ENCODE results near the gene VAC14. TPM values are rescaled to one million over a fixed set of nuclear protein-coding genes. Genes with fewer than 3 reads are reported as not detected.

The VAC14 gene
- polyA plus RNA-seq, 6 donors from 2014 or later: 29.3 to 64.6 (median 38.7) TPM

GRCh38 chr16:70706948-70707465 is 94.0 kb downstream of the VAC14 start:
- Mint-ChIP-seq H3K27ac (no peak overlapping the region), H3K36me3 (no peaks in the 10 kb centered on the region), H3K4me1 (no peaks in the 10 kb centered on the region), H3K27me3 (no peaks in the 10 kb centered on the region), H3K4me3 (no peak overlapping the region), H3K9me3 (no peaks in the 10 kb centered on the region)
- DNase-seq (no peak), ATAC-seq (ENCODE audit: low read depth in 2 of 2) (no peak)

GRCh38 chr16:70705056-70705455 is 95.9 kb downstream of the VAC14 start:
- peaks cover 0 to 5% (median 0%) of the 10 kb centered on the region in 3 donors for H3K4me1 Mint-ChIP-seq
- H3K36me3 Mint-ChIP-seq: no peaks in the 10 kb centered on the region
- no peaks in the 10 kb centered on the region for H3K9me3 Mint-ChIP-seq
- peak overlapping the region in 1 of 6 donors; percentile 5 for H3K27ac Mint-ChIP-seq
- no peak for DNase-seq
- no peak overlapping the region for H3K4me3 Mint-ChIP-seq
- ATAC-seq (ENCODE audit: low read depth in 2 of 2): no peak
- no peaks in the 10 kb centered on the region for H3K27me3 Mint-ChIP-seq

- Mint-ChIP-seq H3K36me3 (no peaks in the 10 kb centered on the region), H3K4me3 (no peak overlapping the region), H3K9me3 (no peaks in the 10 kb centered on the region), H3K27ac (peak overlapping the region in 1 of 6 donors; percentile 5), H3K4me1 (peaks cover 0 to 5% (median 0%) of the 10 kb centered on the region in 3 donors), H3K27me3 (no peaks in the 10 kb centered on the region)
- ATAC-seq (ENCODE audit: low read depth in 2 of 2) (no peak), DNase-seq (no peak)
These were observed 96.4 kb downstream of the VAC14 start for GRCh38 chr16:70704586-70704985.

GRCh38 chr16:70703835-70704381 is 97.0 kb downstream of the VAC14 start:
- peaks cover 0 to 5% (median 0%) of the 10 kb centered on the region in 3 donors for H3K4me1 Mint-ChIP-seq
- H3K27ac Mint-ChIP-seq: peak overlapping the region in 1 of 6 donors; percentile 16
- peaks cover 0 to 6% of the 10 kb centered on the region in 2 donors for H3K36me3 Mint-ChIP-seq

GRCh38 chr16:70703041-70703834 is 97.7 kb downstream of the VAC14 start:
- Mint-ChIP-seq H3K36me3 (peaks cover 0 to 6% of the 10 kb centered on the region in 2 donors), H3K4me1 (peaks cover 0 to 5% (median 0%) of the 10 kb centered on the region in 3 donors), H3K27me3 (no peaks in the 10 kb centered on the region), H3K27ac (peak overlapping the region in 1 of 6 donors; percentile 16), H3K9me3 (no peaks in the 10 kb centered on the region), H3K4me3 (peak overlapping the region in 1 of 8 donors; percentile 35)
- no peak for ATAC-seq (ENCODE audit: low read depth in 2 of 2)
- DNase-seq: no peak

More at GRCh38 chr16:70703835-70704381, 97.0 kb downstream of the VAC14 start:
- Mint-ChIP-seq H3K27me3 (no peaks in the 10 kb centered on the region), H3K4me3 (peak overlapping the region in 1 of 8 donors; percentile 35), H3K9me3 (no peaks in the 10 kb centered on the region)
- ATAC-seq (ENCODE audit: low read depth in 2 of 2) (no peak), DNase-seq (no peak)

- ATAC-seq (ENCODE audit: low read depth in 2 of 2): no peak
- peak overlapping the region in 1 of 6 donors; percentile 89 for H3K27ac Mint-ChIP-seq
- peaks cover 0 to 6% of the 10 kb centered on the region in 2 donors for H3K36me3 Mint-ChIP-seq
- H3K9me3 Mint-ChIP-seq: no peaks in the 10 kb centered on the region
- no peak overlapping the region for H3K4me3 Mint-ChIP-seq
- no peak for DNase-seq
- H3K4me1 Mint-ChIP-seq: peaks cover 0 to 5% (median 0%) of the 10 kb centered on the region in 3 donors
- H3K27me3 Mint-ChIP-seq: no peaks in the 10 kb centered on the region
These were observed 98.3 kb downstream of the VAC14 start for GRCh38 chr16:70702624-70703023.

- Mint-ChIP-seq H3K27me3 (no peaks in the 10 kb centered on the region), H3K9me3 (no peaks in the 10 kb centered on the region), H3K27ac (no peak overlapping the region), H3K36me3 (peaks cover 0 to 6% of the 10 kb centered on the region in 2 donors), H3K4me3 (no peak overlapping the region), H3K4me1 (peaks cover 0 to 5% (median 0%) of the 10 kb centered on the region in 3 donors)
- no peak for ATAC-seq (ENCODE audit: low read depth in 2 of 2)
- DNase-seq: no peak
These were observed 99.0 kb downstream of the VAC14 start for GRCh38 chr16:70701998-70702397.

- H3K27me3 Mint-ChIP-seq: no peaks in the 10 kb centered on the region
- peaks cover 0 to 5% (median 0%) of the 10 kb centered on the region in 3 donors for H3K4me1 Mint-ChIP-seq
- H3K36me3 Mint-ChIP-seq: peaks cover 0 to 6% of the 10 kb centered on the region in 2 donors
- H3K27ac Mint-ChIP-seq: peak overlapping the region in 1 of 6 donors; percentile 70
- peak overlapping the region in 1 of 8 donors; percentile 57 for H3K4me3 Mint-ChIP-seq
- H3K9me3 Mint-ChIP-seq: no peaks in the 10 kb centered on the region
- DNase-seq (no peak), ATAC-seq (ENCODE audit: low read depth in 2 of 2) (no peak)
These were observed 99.4 kb downstream of the VAC14 start for GRCh38 chr16:70701596-70701995.

- Mint-ChIP-seq H3K4me3 (no peak overlapping the region), H3K27ac (peak overlapping the region in 3 of 6 donors; percentile 15 to 70 (median 60))
- no peak for ATAC-seq (ENCODE audit: low read depth in 2 of 2)
These were observed 99.9 kb downstream of the VAC14 start for GRCh38 chr16:70701036-70701435.

GRCh38 chr16:70700101-70701020 is 100.6 kb downstream of the VAC14 start:
- Mint-ChIP-seq H3K4me1 (peaks cover 0 to 5% (median 0%) of the 10 kb centered on the region in 3 donors), H3K36me3 (peaks cover 0 to 6% of the 10 kb centered on the region in 2 donors), H3K4me3 (no peak overlapping the region), H3K27ac (no peak overlapping the region), H3K27me3 (no peaks in the 10 kb centered on the region), H3K9me3 (no peaks in the 10 kb centered on the region)
- ATAC-seq (ENCODE audit: low read depth in 2 of 2): no peak
- no peak for DNase-seq

More at GRCh38 chr16:70701036-70701435, 99.9 kb downstream of the VAC14 start:
- H3K27me3 Mint-ChIP-seq: no peaks in the 10 kb centered on the region
- peaks cover 0 to 5% (median 0%) of the 10 kb centered on the region in 3 donors for H3K4me1 Mint-ChIP-seq
- DNase-seq: no peak
- H3K36me3 Mint-ChIP-seq: peaks cover 0 to 6% of the 10 kb centered on the region in 2 donors
- H3K9me3 Mint-ChIP-seq: no peaks in the 10 kb centered on the region

- Mint-ChIP-seq H3K4me1 (peaks cover 0 to 5% (median 0%) of the 10 kb centered on the region in 3 donors), H3K36me3 (peaks cover 0 to 6% of the 10 kb centered on the region in 2 donors), H3K27me3 (no peaks in the 10 kb centered on the region), H3K4me3 (no peak overlapping the region), H3K27ac (no peak overlapping the region), H3K9me3 (no peaks in the 10 kb centered on the region)
- ATAC-seq (ENCODE audit: low read depth in 2 of 2) (no peak), DNase-seq (no peak)
These were observed 101.3 kb downstream of the VAC14 start for GRCh38 chr16:70699696-70700095.

- peak overlapping the region in 3 of 6 donors; percentile 20 to 69 (median 67) for H3K27ac Mint-ChIP-seq
These were observed 102.1 kb downstream of the VAC14 start for GRCh38 chr16:70698901-70699300.

More at GRCh38 chr16:70698901-70699300, 102.1 kb downstream of the VAC14 start:
- ATAC-seq (ENCODE audit: low read depth in 2 of 2): no peak
- no peak overlapping the region for H3K4me3 Mint-ChIP-seq
- no peak for DNase-seq
- no peaks in the 10 kb centered on the region for H3K9me3 Mint-ChIP-seq
- H3K36me3 Mint-ChIP-seq: peaks cover 0 to 6% of the 10 kb centered on the region in 2 donors
- H3K4me1 Mint-ChIP-seq: peaks cover 0 to 5% (median 0%) of the 10 kb centered on the region in 3 donors
- H3K27me3 Mint-ChIP-seq: no peaks in the 10 kb centered on the region

All from naive B cell (primary cell).